ENCODE measurements around the gene EEIG1.

GRCh38 chr9:127943011-127943662 lies 37.7 kb downstream of the EEIG1 start:
- no peak for TF ChIP-seq CTCF (IDR thresholded peaks at IDR 0.05)
- no peak for TF ChIP-seq POLR2A (IDR thresholded peaks at IDR 0.05)
